Naive thymus-derived CD4-positive, alpha-beta T cell (primary cell): ENCODE measurements around the gene HHATL. TPM values are rescaled to one million over a fixed set of nuclear protein-coding genes. Genes with fewer than 3 reads are reported as not detected.

Experiments
- ATAC-seq: fragments of 150-1000 bp; cut with Tn5 transposase; 2 replicates; pipeline ENCODE4 v1.10.0; 2021; ENCODE audit warnings: mild to moderate bottlenecking, moderate library complexity
- CTCF ChIA-PET: fragments of 350-600 bp; sonication (Branson Sonifier 250); formaldehyde crosslinking; loops from one replicate; lab custom pipeline; 2021; ENCODE audit warnings: antibody characterized with exemption; lab: Charles Lee
- POLR2A ChIA-PET: fragments of 350-600 bp; sonication (Branson Sonifier 250); formaldehyde crosslinking; loops from one replicate; lab custom pipeline; 2021; ENCODE audit warnings: antibody characterized with exemption, inconsistent platforms; lab: Charles Lee
- DNase-seq, 9 donors: peaks; one replicate each; pipeline versions ENCODE4 v3.0.0 to v3.0.0-alpha.2; 2020 to 2022; ENCODE audit warnings: mixed read lengths in 1 of 9
- H3K27ac ChIP-seq: one replicate; pipeline ENCODE4 v1.7.0; 2013; ENCODE audit warnings: mild to moderate bottlenecking, low read depth, low read length, moderate library complexity
- H3K27me3 ChIP-seq, 2 donors: one replicate each; pipeline ENCODE4 v1.7.0; 2013; ENCODE audit warnings: low read length in 2 of 2, mild to moderate bottlenecking in 2 of 2, moderate library complexity in 2 of 2; ENCODE audit not compliant: control insufficient read depth in 2 of 2, insufficient read depth in 2 of 2
- H3K36me3 ChIP-seq, 3 experiments: 1 replicate in 2 of 3; 2 replicates in 1 of 3; pipeline ENCODE4 v1.7.0; 2013; ENCODE audit warnings: low read length in 3 of 3, mild to moderate bottlenecking in 3 of 3, moderate library complexity in 1 of 3; ENCODE audit not compliant: insufficient read depth in 3 of 3, control insufficient read depth in 2 of 3
- H3K4me1 ChIP-seq, 2 donors: one replicate each; pipeline ENCODE4 v1.7.0; 2013; ENCODE audit warnings: low read length in 2 of 2, mild to moderate bottlenecking in 2 of 2, moderate library complexity in 1 of 2; ENCODE audit not compliant: control insufficient read depth in 2 of 2, insufficient read depth in 2 of 2
- H3K4me3 ChIP-seq: 2 replicates; pipeline ENCODE4 v1.7.0; 2013; ENCODE audit warnings: mild to moderate bottlenecking, low read length
- H3K9me3 ChIP-seq, 3 experiments: 1 replicate in 2 of 3; 2 replicates in 1 of 3; pipeline ENCODE4 v1.7.0; 2013; ENCODE audit warnings: low read length in 3 of 3; ENCODE audit not compliant: control insufficient read depth in 2 of 3
- H3K27ac Mint-ChIP-seq, 9 donors: one replicate each; pipeline ENCODE4 v1.8.0; 2020 to 2022; ENCODE audit warnings: mixed read lengths in 9 of 9, mild to moderate bottlenecking in 8 of 9, moderate library complexity in 5 of 9, inconsistent platforms in 2 of 9
- H3K27me3 Mint-ChIP-seq, 5 donors: one replicate each; pipeline ENCODE4 v1.8.0; 2021 to 2022; ENCODE audit warnings: mixed read lengths in 5 of 5, mild to moderate bottlenecking in 1 of 5
- H3K36me3 Mint-ChIP-seq, 5 donors: one replicate each; pipeline ENCODE4 v1.8.0; 2020 to 2022; ENCODE audit warnings: mixed read lengths in 5 of 5, mild to moderate bottlenecking in 3 of 5, inconsistent platforms in 1 of 5
- H3K4me1 Mint-ChIP-seq, 7 donors: one replicate each; pipeline ENCODE4 v1.8.0; 2020 to 2022; ENCODE audit warnings: mixed read lengths in 7 of 7, mild to moderate bottlenecking in 3 of 7, inconsistent platforms in 1 of 7
- H3K4me3 Mint-ChIP-seq, 10 donors: one replicate each; pipeline ENCODE4 v1.8.0; 2020 to 2022; ENCODE audit warnings: mild to moderate bottlenecking in 10 of 10, mixed read lengths in 10 of 10, moderate library complexity in 6 of 10, inconsistent platforms in 2 of 10
- H3K9me3 Mint-ChIP-seq, 11 donors: one replicate each; pipeline ENCODE4 v1.8.0; 2020 to 2022; ENCODE audit warnings: mixed read lengths in 11 of 11, mild to moderate bottlenecking in 4 of 11, inconsistent platforms in 1 of 11, moderate library complexity in 1 of 11
- intact Hi-C, 2 donors: fragments of 100-400 bp; cut with micrococcal nuclease; formaldehyde crosslinking; loops; one replicate each; pipeline ENCODE4 v1.15.1; 2023
- polyA plus RNA-seq, 2 donors: library from polyadenylated mRNA; unstranded; fragments of 300-500 nt; fragmentation: Illumina TruSeq; gene quantifications; one replicate each; pipeline ENCODE4 v1.2.3, GENCODE V29; 2021
- total RNA-seq, 6 experiments: library from RNA in 5 of 6; stranded (reverse) in 5 of 6; gene quantifications; 1 replicate in 5 of 6; 2 replicates in 1 of 6; pipeline ENCODE4 v1.2.3 and lab custom pipeline; 2021 to 2026

The HHATL gene
- total and polyA plus RNA-seq, 7 experiments from 2014 or later: not detected

DNA sequence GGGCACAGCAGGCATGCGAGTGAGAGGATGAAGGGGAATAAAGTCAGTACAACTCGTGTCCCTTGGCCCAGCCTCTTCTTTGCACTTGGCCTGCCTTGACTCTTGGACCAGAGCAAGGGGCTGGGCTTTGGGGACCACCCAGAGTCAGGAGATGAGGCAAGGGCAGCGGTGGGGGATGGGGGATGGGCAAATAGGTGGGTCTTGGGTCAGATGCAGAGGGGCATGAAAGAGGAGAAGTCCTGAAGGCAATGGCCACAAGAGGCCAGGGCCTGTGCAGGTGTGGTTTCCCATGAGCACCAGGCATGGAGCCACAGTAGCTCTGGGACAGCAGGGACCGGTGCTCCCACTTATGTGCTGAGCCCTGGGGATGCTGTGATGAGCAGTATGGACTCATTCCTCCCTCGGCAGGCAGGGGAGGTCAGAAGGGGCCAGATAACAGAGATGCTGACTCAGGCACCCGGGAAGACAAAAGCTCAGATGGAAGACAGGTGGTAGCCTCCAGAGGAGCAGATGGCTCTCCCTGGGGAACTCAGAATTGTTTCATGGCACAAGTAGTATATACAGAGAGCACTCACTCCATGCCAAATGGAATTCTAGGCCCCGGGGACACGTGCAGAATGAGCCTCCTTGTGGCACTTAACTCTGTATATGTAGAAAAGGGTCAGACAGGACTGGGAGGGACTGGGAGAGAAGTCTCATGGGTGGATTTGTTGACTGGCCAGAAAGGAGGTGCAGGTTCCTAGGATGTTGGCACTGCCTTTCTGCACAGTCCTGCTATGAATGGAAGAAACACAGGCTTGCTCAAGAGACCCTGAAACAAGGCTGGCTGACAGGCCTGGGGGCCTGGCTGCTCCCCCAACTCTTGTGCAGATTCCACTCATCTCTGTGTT is 34.8 kb downstream of the HHATL start:
- H3K36me3 Mint-ChIP-seq: no peaks in the 10 kb centered on the region
- H3K36me3 ChIP-seq: no peaks in the 10 kb centered on the region
- H3K4me1 Mint-ChIP-seq: no peaks in the 10 kb centered on the region
- H3K9me3 ChIP-seq: no peaks in the 10 kb centered on the region
- ATAC-seq (no peak), DNase-seq (no peak)
- no peak overlapping the region for H3K4me3 Mint-ChIP-seq
- no peak overlapping the region for H3K4me3 ChIP-seq
- ChIA-PET CTCF (no interaction called here), POLR2A (no interaction called here)
- H3K9me3 Mint-ChIP-seq: peaks cover 0 to 5% (median under 1%) of the 10 kb centered on the region in 11 donors
- H3K27me3 ChIP-seq: no peaks in the 10 kb centered on the region
- no peaks in the 10 kb centered on the region for H3K4me1 ChIP-seq
- no peak overlapping the region for H3K27ac Mint-ChIP-seq
- intact Hi-C loops: no loop called here
- H3K27ac ChIP-seq: no peak overlapping the region
- H3K27me3 Mint-ChIP-seq: peaks cover 0 to 4% (median 0%) of the 10 kb centered on the region in 5 donors

DNA sequence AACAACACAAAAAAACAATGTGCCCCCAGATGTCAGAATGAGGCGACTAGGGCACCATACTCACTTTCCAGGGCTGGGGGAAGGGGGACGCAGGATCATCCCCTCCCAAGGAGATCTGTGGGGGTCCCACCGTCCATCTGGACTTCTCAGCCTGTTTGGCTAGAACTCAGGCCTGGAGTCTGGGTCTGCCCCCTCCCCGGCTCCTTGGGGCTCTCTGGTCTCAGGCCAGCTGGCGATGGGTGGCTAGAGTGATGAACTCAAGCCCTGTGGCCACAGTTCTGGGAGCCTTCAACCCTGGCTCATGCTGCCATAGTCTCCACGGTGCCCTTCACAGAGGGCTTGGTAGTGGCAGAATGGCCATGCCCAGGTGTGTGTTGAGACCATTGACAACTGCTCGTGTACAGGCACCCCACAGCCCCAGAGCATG is 35.5 kb downstream of the HHATL start:
- ChIA-PET CTCF (no interaction called here), POLR2A (no interaction called here)
- no peaks in the 10 kb centered on the region for H3K27me3 ChIP-seq
- H3K27ac ChIP-seq: no peak overlapping the region
- Mint-ChIP-seq H3K36me3 (no peaks in the 10 kb centered on the region), H3K27ac (no peak overlapping the region), H3K9me3 (peaks cover 0 to 2% (median 0%) of the 10 kb centered on the region in 11 donors), H3K4me1 (no peaks in the 10 kb centered on the region), H3K27me3 (peaks cover 0 to 3% (median 0%) of the 10 kb centered on the region in 5 donors), H3K4me3 (no peak overlapping the region)
- H3K4me3 ChIP-seq: no peak overlapping the region
- H3K36me3 ChIP-seq: no peaks in the 10 kb centered on the region
- no peak for ATAC-seq
- no peaks in the 10 kb centered on the region for H3K4me1 ChIP-seq
- no peaks in the 10 kb centered on the region for H3K9me3 ChIP-seq
- intact Hi-C loops: no loop called here
- DNase-seq: no peak

- Mint-ChIP-seq H3K9me3 (peaks cover 0 to 2% (median 0%) of the 10 kb centered on the region in 11 donors), H3K4me3 (no peak overlapping the region), H3K4me1 (no peaks in the 10 kb centered on the region), H3K27me3 (peaks cover 0 to 3% (median 0%) of the 10 kb centered on the region in 5 donors), H3K36me3 (no peaks in the 10 kb centered on the region), H3K27ac (no peak overlapping the region)
- CTCF ChIA-PET: no interaction called here
- H3K27ac ChIP-seq: no peak overlapping the region
- POLR2A ChIA-PET: no interaction called here
- no peaks in the 10 kb centered on the region for H3K9me3 ChIP-seq
- intact Hi-C loops: no loop called here
- H3K4me1 ChIP-seq: no peaks in the 10 kb centered on the region
- H3K27me3 ChIP-seq: no peaks in the 10 kb centered on the region
- H3K36me3 ChIP-seq: no peaks in the 10 kb centered on the region
- ATAC-seq (no peak), DNase-seq (no peak)
- no peak overlapping the region for H3K4me3 ChIP-seq
Measured at GRCh38 chr3:42666577-42666998, 36.0 kb downstream of the HHATL start.

DNA sequence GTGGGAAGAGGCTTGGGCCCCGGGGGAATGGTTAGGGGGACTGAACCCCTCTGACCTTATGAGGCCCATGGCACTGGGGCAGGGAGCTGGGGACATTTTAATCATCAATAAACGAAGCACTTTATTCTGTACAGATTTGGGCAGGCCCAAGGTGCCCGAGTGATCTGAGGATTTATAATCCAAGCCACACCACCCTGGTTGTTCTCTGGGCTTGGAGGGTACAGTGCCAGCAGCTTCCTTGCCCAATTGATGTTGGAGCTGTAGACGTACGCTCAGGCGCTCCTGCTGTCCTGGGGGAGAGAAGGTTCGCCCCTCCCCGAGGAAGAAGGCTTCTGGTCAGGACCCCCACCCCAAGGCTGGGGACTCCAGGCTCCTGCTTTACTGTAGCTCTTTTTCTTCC is 36.6 kb downstream of the HHATL start:
- no peaks in the 10 kb centered on the region for H3K27me3 ChIP-seq
- Mint-ChIP-seq H3K36me3 (no peaks in the 10 kb centered on the region), H3K4me1 (no peaks in the 10 kb centered on the region), H3K9me3 (peaks cover 0 to 2% (median 0%) of the 10 kb centered on the region in 11 donors), H3K27ac (no peak overlapping the region), H3K4me3 (no peak overlapping the region), H3K27me3 (peaks cover 0 to 3% (median 0%) of the 10 kb centered on the region in 5 donors)
- no peaks in the 10 kb centered on the region for H3K4me1 ChIP-seq
- H3K9me3 ChIP-seq: no peaks in the 10 kb centered on the region
- ChIA-PET POLR2A (no interaction called here), CTCF (no interaction called here)
- H3K27ac ChIP-seq: no peak overlapping the region
- no peak overlapping the region for H3K4me3 ChIP-seq
- DNase-seq: no peak
- no peaks in the 10 kb centered on the region for H3K36me3 ChIP-seq
- no peak for ATAC-seq
- intact Hi-C loops: no loop called here

DNA sequence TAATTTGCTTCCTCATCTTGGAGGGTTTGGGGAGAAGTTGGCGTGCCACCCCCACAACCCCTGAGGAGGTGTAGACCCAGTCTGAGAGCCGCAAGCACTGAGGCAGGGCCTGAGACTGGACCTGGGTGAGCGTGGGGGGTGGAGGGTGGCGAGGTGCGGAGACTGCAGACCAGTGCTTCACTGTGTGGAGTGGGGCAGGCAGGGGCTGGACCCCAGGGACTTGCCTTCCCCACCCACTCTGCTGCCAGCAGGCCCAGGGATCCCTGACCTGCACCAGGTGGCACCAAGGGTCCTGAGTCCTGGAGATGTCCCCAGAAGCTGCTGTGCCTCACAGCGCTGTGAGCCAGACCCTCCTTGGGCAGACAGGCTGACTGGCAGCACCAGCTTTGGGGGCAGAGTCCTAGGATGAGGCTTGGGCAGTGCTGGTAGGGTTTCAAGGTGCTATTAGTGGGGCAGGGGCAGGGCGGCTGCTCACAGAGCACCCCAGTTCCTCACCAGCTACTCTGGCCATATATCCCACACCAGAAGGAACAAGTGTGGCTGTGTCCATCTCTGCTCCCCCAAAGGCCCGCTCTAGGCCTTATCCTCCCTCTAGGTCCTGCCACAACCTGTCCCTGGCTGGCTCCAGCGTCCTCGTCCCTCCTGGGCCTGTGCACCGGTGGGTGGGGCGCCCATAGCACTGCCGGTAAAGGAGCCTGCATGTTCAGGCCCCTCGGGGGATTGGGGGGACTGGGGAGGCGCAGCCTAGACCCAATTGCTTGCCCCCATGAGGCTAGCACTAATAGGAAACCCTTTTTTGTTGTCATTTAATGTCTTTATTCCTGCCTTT is 37.3 kb downstream of the HHATL start:
- DNase-seq (no peak), ATAC-seq (no peak)
- H3K27me3 Mint-ChIP-seq: peaks cover 0 to 3% (median 0%) of the 10 kb centered on the region in 5 donors
- intact Hi-C loops: no loop called here
- Histone ChIP-seq H3K4me1 (no peaks in the 10 kb centered on the region), H3K36me3 (no peaks in the 10 kb centered on the region), H3K27ac (no peak overlapping the region), H3K9me3 (no peaks in the 10 kb centered on the region), H3K4me3 (no peak overlapping the region), H3K27me3 (no peaks in the 10 kb centered on the region)
- no peaks in the 10 kb centered on the region for H3K36me3 Mint-ChIP-seq
- H3K4me3 Mint-ChIP-seq: no peak overlapping the region
- H3K4me1 Mint-ChIP-seq: no peaks in the 10 kb centered on the region
- ChIA-PET POLR2A (no interaction called here), CTCF (no interaction called here)
- peaks cover 0 to 2% (median 0%) of the 10 kb centered on the region in 11 donors for H3K9me3 Mint-ChIP-seq
- H3K27ac Mint-ChIP-seq: no peak overlapping the region

DNA sequence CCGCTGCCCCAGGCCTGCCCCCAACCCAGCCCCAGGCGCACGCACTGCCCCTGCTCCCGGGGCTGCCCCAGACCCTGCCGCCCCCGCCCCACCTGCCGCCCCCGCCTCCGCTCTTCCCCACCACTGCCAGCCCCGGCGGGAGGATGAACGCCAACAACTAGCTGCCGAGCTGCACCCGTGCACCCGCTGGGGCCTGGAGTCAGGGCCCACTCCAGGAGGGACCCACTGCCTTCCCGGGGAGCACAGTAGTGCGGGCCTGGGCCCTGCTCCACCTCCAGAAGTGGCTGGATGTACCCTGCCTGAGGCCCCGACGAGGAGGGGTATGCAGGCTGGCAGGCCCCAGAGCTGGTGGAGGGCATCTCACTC is 38.2 kb downstream of the HHATL start:
- Mint-ChIP-seq H3K9me3 (peaks cover 0 to 2% (median 0%) of the 10 kb centered on the region in 11 donors), H3K4me3 (no peak overlapping the region), H3K27me3 (peaks cover 0 to 3% (median 0%) of the 10 kb centered on the region in 5 donors), H3K36me3 (no peaks in the 10 kb centered on the region), H3K4me1 (peaks cover 0 to 4% (median 0%) of the 10 kb centered on the region in 7 donors), H3K27ac (no peak overlapping the region)
- ChIA-PET CTCF (no interaction called here), POLR2A (no interaction called here)
- no peak for ATAC-seq
- Histone ChIP-seq H3K27ac (no peak overlapping the region), H3K27me3 (no peaks in the 10 kb centered on the region), H3K4me3 (no peak overlapping the region), H3K4me1 (no peaks in the 10 kb centered on the region), H3K36me3 (no peaks in the 10 kb centered on the region), H3K9me3 (no peaks in the 10 kb centered on the region)
- intact Hi-C loops: no loop called here
- DNase-seq: no peak
